Measurements from ENCODE around the gene ZNF780A.
A peak's percentile ranks its signal among the peaks of the same experiment; 100 is the strongest.
"Not testable (repeated sequence)": the region's sequence is repeated elsewhere in the genome, so short reads cannot be mapped to it uniquely, and the experiment has no call there.

The ZNF780A gene

DNA sequence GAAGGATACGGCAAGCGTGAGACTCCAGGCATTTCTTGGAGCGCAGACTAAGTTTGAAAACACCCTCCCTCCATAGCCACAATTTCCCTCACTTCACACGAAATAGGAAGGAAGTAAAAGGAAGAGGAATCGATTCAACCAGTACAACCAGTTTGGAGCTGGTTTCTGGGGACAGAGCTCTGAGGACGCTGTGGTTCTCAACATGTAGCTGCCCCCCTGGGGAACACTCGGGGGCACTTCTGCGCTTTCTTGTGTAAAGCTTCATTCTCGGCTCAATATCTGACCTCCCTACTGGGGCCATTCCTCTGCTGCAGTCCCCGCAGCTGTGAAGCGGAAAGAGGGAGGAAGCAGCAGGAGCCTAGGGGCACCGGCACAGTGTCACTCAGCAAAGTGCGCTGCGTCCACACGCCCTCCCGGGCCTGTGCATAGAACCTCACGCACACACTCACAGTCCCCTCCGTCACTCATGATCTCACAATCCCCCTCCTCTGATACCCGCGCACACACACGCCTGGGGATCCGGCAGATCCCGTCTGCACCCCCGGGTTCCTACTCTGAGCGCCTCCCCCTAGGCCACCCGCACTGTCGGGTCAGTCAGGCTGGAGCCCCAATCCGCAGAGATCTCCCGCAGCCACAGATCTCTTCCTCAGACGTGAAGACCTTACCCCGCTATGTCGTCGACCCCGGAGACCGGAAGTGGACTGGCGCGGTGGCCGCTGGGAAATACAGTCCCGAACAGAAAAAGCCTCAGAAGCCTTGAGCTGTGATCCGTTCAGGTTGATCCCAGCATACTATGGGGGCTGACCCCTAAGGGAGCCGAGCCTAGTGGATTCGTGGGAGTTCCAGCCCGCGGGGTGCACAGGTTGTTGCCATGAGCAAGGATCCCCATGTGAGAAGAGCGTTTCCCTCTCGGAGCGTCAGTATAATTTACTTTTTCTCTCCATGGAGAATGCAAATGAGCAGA lies at the start of gene ZNF780A:
ZNF780A (minus strand) TSS at position 703 of the 964 bp plus-strand sequence. CDS start 6,190 bp downstream, outside the sequence.
- DNase-seq, result peak; percentile 28

DNA sequence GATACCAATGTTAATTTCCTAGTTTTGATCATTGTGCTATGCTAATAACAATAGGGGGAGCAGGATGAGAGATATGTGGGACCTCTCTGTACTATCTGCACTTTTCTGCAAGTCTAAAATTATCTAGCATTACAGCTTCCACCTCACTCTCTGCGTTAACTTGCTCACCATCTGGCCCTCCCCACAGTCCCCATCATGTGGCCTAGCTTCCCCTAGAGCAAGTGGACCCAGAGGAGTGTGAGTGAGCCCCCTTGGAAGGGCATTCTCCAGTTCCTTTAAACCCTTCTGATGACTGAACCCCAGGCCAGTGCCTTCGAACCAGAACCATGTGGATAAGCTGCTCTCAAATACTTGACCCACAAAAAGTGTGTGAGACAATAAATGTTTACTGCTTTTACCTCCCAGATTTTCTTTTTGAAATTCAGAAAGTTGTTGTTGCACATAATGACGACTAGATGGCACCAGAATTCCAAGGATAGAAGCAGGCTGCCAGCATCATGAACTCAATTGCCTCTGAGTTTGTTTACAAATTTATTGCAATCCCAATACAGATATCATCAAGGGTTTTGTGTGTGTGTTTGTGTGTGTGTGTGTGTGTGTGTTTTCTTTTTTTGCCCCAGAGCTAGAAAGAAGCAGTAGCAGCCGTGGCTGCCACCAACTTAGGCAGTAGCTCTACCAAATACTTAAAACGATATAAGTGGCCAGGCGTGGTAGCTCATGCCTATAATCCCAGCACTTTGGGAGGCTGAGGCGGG lies 49.0 kb upstream of the ZNF780A start:
- peak; percentile 45 for DNase-seq

DNA sequence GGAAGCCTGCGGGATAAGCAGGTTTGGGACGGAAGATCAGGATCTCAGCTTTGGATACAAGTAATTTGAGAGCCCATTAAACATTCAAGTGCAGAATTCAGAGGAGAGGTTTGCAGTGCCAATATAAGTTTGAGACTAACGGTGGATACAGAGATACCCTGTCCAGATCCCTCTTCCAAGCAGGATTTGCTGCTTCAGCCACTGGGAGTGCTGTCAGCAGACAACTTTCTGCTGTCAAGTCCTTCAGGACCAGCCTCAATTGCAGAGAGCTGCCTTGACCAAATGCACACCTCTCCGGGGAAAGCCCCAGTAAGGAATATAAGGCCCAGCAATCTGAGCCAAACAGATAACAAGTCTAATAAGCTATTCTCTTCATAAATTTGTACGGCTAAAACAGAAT lies 46.1 kb upstream of the ZNF780A start:
- DNase-seq, result no peak

DNA sequence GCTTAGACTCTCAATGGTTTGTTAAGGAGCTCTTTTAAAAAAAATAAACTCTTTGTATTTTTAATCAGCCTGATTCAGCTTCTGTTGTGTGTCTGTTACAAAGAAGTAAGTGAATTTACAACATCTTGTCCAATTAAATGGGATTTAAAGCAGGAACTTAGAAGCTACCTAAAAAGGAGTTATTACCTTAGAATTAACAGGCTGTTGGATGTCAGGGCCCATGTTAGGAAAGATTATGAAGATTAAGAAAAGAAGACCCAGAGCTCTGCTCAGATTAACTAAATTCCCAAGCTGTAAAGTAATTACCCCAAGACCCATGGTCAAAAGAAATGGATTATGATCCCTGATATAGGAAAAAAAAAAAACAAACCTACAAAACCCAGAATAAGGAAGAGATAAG lies 44.1 kb upstream of the ZNF780A start:
- no peak for DNase-seq

DNA sequence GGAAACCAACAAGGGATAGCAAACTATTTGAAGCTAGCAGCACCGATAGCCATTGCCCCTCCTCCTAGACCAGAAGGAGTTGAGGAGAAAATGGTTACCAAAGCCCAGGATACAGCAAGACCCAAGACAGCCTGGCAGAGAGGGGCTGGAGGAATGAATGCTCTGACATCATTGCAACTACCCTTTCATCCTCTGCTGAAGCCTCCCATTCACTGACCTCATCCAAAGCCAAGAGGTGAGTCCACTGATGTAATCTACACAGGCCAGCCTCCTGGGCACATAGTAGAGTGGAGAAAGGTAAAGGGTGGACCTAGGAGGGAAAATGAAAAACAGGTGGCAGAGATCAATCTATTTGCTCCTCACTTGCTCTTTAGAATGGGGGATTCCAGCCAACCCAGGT lies 42.7 kb upstream of the ZNF780A start:
- DNase-seq, result no peak

DNA sequence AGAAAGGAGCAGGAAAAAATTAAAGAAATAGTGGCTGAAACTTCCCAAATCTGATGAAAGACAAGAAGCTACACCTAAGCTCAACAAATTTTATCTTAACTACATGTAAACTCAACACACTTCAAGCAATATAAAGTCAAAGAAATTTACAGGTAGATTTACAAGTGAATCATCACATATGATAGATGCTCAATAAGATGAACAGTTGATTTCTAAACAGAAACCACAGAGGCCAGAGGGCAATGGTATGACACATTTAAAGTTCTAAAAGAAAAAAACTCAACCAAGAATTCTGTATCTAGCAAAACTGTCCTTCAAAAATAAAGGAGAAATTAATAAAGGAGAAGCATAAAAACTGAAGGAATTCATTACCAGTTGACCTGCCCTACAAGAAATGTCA lies 39.3 kb upstream of the ZNF780A start:
- no peak for DNase-seq

DNA sequence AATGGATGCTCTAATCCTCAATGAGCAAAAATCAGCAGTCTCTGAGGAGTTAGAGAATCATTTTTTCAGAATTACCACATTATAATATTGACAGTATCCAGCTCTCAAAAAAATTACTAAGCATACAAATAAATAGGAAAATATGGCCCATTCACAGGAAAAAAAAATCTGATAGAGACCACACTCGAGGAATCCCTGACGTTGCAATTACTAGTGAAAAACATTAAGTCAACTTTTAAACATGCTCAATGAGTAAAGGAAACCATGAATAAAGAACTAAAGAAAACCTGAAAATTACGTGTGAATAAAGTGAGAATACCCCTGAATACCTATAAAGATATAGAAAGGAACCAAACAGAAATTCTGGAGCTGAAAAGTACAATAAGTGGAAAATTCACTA lies 38.7 kb upstream of the ZNF780A start:
- no peak for DNase-seq

DNA sequence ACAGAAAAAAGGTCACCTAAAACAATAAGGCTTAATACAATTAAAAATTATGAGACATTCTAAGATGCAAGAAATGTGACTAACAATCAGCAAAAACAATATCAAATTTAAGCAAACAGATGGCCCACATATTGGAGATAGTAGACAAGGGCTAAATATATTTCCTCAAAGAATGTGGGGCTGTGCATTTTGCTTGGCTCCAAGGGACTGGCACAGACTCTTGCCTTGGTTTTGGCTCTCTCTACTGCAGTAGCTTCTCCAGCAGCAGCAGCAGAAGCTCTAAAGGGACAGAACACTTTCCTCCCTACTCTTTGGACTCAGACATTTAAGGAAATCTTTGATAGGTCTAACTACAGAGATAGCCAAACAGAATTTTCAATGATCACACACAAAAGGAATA lies 38.2 kb upstream of the ZNF780A start:
- DNase-seq, result no peak

DNA sequence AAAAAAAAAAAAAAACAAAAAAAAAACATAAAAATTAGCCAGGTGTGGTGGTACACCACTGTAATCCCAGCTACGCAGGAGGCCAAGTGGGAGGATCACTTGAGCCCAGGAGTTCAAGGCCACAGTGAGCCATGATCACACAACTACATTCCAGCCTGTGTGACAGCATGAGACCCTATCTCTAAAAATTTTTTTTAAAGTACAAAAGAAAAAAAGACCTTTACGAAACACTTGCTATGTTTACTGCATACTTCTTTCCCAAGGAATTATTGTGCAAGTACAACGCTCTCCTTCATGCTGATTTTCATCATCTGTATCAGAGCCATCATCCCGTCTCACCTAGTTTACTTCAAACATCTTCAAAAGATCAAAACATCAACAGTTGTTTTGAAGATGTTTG lies 28.6 kb upstream of the ZNF780A start:
- no peak for DNase-seq

DNA sequence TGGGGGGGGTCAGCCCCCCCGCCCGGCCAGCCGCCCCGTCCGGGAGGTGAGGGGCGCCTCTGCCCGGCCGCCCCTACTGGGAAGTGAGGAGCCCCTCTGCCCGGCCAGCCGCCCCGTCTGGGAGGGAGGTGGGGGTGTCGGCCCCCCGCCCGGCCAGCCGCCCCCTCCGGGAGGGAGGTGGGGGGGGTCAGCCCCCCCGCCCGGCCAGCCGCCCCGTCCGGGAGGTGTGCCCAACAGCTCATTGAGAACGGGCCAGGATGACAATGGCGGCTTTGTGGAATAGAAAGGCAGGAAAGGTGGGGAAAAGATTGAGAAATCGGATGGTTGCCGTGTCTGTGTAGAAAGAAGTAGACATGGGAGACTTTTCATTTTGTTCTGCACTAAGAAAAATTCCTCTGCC lies 27.9 kb upstream of the ZNF780A start:
- DNase-seq, result not testable (repeated sequence)

DNA sequence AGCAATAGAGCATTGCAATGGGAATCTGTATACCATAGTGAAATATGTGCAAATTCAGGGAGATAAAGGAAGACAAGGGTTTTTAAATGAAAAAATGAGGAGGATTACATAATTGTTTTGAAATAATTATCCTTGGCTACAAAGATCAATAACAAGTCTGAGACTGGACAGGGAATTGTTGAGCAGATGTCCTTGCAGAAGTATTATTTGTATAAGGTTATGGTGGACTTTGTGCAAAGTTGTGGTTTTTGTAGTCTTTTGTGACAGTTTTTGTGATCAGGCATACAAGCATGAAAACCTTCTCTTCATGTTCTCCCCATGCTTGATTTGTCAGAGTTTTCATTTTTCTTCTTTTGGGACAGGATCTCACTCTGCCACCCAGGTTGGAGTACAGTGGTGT lies 25.3 kb upstream of the ZNF780A start:
- no peak for DNase-seq

DNA sequence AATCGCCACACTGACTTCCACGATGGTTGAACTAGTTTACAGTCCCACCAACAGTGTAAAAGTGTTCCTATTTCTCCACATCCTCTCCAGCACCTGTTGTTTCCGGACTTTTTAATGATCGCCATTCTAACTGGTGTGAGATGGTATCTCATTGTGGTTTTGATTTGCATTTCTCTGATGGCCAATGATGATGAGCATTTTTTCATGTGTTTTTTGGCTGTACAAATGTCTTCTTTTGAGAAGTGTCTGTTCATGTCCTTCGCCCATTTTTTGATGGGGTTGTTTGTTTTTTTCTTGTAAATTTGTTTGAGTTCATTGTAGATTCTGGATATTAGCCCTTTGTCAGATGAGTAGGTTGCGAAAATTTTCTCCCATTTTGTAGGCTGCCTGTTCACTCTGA lies 23.4 kb upstream of the ZNF780A start:
- DNase-seq, result not testable (repeated sequence)

DNA sequence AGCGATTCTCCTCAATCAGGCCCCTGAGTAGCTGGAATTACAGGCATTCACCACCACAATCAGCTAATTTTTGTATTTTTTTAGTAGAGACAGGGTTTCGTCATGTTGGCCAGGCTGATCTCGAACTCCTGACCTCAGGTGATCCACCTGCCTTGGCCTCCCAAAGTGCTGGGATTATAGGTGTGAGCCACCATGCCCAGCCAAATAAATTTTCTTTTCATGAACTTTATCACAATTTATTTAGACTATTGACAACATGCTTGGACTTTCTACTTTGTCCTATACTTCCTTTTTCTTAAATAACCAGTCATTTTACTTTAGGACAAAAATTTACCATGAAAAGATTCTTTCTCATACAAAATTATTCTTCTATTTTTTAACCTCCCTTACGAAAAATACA lies 21.5 kb upstream of the ZNF780A start:
- not testable (repeated sequence) for DNase-seq

DNA sequence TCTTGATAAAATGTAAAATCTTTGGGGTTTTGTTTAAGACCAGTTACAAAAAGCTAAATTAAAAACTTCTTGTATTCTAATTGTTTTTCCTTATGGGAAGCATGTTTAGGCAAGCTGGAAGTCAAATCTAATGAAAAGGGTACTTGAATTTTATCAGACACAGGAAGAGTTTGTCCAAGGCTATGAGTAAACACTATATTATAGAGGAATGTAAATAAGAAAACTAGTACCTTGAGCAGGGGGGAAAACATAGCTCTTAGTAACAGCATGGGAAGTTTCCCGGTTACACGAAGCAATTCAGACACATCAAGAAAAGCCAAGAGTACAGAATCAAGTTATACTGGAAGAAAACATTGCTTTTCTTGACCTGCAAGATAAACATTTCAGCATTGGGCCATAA lies 19.8 kb upstream of the ZNF780A start:
- DNase-seq, result no peak

DNA sequence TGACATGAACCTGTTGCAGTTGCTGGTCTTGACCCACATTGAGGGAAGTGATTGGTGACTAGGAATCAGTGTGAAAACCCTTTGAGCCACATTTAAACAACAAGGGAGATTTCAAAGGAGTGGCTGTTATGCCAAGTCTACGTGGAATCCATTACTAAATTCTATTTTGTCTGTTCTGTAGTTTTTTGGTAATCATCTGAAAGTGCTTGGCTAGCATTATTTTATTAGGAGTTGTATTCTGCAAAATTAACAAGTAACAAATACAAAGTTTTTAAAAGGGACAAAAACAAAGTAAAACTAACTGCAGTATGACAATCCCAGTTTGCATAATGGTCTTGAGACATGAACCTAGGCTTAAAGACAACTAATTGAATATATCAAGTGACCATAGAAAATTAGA lies 14.0 kb upstream of the ZNF780A start:
- DNase-seq, result no peak

DNA sequence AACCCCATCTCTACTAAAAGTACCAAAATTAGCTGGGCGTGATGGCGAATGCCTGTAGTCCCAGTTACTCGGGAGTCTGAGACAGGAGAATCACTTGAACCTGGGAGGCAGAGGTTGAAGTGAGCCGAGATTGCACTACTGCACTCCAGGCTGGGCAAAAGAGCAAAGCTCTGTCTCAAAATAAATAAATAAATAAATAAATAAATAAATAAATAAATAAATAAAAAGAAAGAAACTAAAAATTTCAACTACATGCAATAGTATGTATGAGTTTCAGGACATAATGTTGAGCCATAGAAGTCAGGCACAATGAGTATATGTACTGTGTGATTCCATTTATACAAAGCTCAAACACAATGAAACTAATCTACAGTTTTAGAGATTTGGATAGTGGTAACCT lies 12.9 kb upstream of the ZNF780A start:
- no peak for DNase-seq

DNA sequence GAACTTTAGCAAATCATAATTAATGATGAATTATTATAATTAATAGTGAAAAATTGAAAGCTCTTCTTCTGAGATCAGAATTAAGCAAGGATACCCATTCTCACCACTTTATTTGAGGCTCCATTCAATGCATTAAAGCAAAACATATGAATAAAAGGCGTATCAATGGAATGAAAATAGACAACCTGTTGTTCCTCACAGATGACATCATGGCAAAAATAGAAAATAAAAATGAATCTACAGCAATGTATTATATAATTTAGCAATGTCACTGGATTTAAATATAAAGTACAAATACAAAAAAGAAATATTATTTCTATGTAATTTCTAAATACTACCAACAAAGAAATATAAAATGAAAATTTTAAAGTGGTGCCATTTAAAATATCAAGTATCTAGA lies 11.1 kb upstream of the ZNF780A start:
- no peak for DNase-seq

DNA sequence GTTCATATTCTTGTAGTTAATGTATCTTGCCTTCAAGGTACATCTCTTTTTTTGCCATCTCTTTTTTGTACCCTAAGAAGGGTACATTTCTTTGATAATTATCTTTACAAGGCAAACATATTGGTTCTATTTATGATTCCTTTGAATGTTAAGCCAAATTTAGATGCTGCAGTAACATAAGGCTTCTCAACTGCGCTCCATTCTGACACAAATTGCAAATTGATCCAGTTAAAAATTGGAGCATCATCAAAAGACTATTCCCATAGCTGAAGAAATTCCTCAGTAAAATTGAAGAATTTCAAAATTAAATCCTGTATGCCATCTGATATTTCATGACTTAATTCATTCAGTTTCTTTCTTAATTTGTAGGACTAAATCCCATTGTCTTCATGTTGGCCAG lies 2.7 kb upstream of the ZNF780A start:
- DNase-seq, result no peak

DNA sequence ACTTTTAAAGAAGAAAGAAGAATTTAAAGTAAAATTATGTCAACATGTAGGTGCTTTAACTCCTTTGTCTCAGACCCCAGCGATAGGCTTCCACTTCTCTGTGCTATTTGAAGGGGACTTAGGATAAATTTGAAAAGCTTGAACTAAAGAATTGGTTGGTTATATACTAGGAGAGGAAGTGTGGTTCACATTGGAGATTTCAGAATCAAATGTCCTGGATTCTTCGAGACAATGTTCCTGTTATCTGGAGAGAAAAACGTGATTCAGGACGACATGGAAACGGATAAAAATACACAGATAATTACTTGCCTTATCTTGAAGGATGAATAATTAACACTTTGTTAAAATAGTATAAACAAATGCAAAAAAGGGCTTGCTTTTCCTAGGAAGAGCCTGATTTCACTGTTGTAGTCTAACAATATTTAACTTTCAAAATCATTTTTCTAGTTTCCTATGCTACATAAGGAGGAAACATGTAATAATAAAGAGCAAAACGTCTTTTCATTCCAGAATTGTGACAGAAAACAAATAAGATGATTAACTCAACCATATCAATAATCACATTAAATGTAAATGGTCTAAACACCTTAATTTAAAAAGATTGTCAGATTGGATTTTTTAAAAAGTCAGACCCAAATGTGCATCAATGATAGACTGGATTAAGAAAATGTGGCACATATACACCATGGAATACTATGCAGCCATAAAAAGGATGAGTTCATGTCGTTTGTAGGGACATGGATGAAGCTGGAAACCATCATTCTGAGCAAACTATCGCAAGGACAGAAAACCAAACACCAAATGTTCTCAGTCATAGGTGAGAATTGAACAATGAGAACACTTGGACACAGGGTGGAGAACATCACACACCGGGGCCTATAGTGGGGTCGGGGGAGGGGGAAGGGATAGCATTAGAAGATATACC lies 724 bp upstream of the ZNF780A start:
- no peak for DNase-seq

DNA sequence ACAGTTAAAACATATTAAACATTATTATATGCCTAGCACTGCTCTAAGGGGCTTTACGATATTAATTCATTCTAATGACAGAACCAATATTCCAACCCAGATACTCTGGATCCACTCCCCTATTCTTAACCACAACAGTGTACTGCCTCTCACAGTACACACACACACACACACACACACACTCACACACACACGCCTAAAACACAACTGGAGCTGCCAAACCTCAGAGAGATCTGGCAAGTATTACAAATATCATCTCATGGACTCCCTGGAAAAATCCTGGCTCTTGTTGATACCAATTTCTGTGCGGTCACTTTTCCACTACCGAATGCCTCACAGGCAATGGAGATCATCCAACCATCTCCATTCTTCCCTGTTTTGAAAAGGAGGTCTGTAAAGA lies 1.3 kb downstream of the ZNF780A start:
- DNase-seq, result peak; percentile 22

DNA sequence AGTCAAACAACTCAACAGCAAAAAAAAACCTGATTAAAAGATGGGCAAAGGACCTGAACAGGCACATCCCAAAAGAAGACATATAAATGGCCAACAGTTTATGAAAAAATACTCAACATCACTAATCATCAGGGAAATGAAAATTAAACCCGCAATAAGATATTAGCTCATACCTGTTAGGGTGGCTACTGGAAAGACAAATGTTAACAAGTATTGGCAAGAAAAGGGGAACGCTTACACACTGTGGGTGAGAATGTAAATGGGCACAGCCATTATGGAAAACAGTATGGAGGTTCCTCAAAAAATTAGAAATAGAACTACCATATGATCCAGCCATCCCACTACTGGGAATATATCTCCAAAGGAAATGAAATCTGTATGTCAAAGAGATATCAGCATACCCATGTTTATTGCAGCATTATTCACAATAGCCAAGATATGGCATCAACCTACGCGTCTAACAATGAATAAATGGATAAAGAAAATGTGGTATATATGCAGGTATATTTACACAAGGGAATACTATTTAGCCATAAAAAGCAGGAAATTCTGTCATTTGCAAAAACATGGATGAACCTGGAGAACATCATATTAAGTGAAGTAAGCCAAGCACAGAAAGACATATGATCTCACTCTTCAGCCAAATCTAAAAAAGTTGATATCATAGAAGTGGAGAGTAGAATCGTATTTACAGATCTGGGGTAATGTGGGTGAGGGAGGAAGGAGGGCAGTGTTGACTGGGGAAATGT lies 2.3 kb downstream of the ZNF780A start:
- DNase-seq, result no peak

DNA sequence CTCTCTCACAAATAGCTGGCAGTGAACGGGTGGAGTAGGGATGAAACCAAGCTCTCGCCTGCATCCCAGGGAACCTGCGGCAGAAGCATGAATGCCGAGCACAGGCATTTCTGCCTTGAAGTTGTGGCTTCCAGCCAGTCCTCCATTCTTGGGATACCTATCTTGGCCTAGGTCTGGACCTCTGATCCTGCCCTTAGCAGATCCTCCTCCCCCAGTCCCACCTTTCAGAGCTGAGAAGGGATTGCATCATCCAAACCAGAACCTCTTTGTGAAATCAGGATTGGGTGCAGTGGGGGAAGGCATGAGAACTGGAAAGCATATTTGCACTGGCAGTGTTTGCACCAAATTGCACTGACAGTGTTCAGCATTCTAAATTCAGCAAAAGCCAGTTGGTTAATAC lies 5.8 kb downstream of the ZNF780A start:
- DNase-seq, result no peak

Measured in kidney glomerular epithelial cell (primary cell).